Calu3 (cell line): ENCODE measurements around the gene ATP8B3. TPM values are rescaled to one million over a fixed set of nuclear protein-coding genes. Genes with fewer than 3 reads are reported as not detected.

Experiments
- BruUV-seq: library from RNA; stranded (reverse); fragments of 400-500 nt; replicated peaks from 2 replicates; lab custom pipeline; 2021; lab: Mats Ljungman, UMichigan
- CTCF ChIA-PET: fragments of 300-600 bp; sonication (Branson Sonifier 250); formaldehyde crosslinking; loops from one replicate; lab custom pipeline; 2022; ENCODE audit warnings: antibody characterized with exemption; lab: Charles Lee
- DNase-seq: peaks from one replicate; pipeline ENCODE4 v3.0.0; 2022
- H3K27ac Mint-ChIP-seq: one replicate; pipeline ENCODE4 v1.8.0; 2022; ENCODE audit warnings: mixed read lengths; ENCODE audit not compliant: unreplicated experiment
- H3K27me3 Mint-ChIP-seq: one replicate; pipeline ENCODE4 v1.8.0; 2022; ENCODE audit warnings: mixed read lengths; ENCODE audit not compliant: unreplicated experiment
- H3K36me3 Mint-ChIP-seq: one replicate; pipeline ENCODE4 v1.8.0; 2022; ENCODE audit warnings: mild to moderate bottlenecking, moderate library complexity, mixed read lengths; ENCODE audit not compliant: insufficient read depth, unreplicated experiment
- H3K4me1 Mint-ChIP-seq: one replicate; pipeline ENCODE4 v1.8.0; 2022; ENCODE audit warnings: mild to moderate bottlenecking, low read depth, mixed read lengths; ENCODE audit not compliant: unreplicated experiment
- H3K4me3 Mint-ChIP-seq: one replicate; pipeline ENCODE4 v1.8.0; 2022; ENCODE audit warnings: mild to moderate bottlenecking, low read depth, moderate library complexity, mixed read lengths; ENCODE audit not compliant: unreplicated experiment
- H3K9me3 Mint-ChIP-seq: one replicate; pipeline ENCODE4 v1.8.0; 2022; ENCODE audit warnings: low read depth, mixed read lengths; ENCODE audit not compliant: unreplicated experiment
- CTCF ChIP-seq: fragments of 200-600 bp; IDR thresholded peaks from one replicate; pipeline ENCODE4 v1.8.0; 2022; ENCODE audit warnings: antibody characterized with exemption; ENCODE audit not compliant: unreplicated experiment
- intact Hi-C: fragments of 100-400 bp; cut with micrococcal nuclease; formaldehyde crosslinking; loops from one replicate; pipeline ENCODE4 v1.10.0; 2022; ENCODE audit not compliant: unreplicated experiment
- total RNA-seq: library from RNA; stranded (reverse); gene quantifications from 2 replicates; pipeline ENCODE4 v1.2.3, GENCODE V29; 2022

The ATP8B3 gene
- total RNA-seq, 1 experiment from 2014 or later, result 6.7 TPM

GRCh38 chr19:1773184-1773583, 38.9 kb downstream of the ATP8B3 start:
- H3K4me1 Mint-ChIP-seq, result peaks cover 33% of the 10 kb centered on the region
- peak overlapping the region; percentile 37 for H3K4me3 Mint-ChIP-seq
- H3K36me3 Mint-ChIP-seq, result peaks cover 44% of the 10 kb centered on the region
- no TSS peak for BruUV-seq
- TF ChIP-seq CTCF, result no peak
- no peaks in the 10 kb centered on the region for H3K9me3 Mint-ChIP-seq
- CTCF ChIA-PET, result interaction anchor here (0.6 to 1.8 kb wide), 3 partner anchors 26 to 226 kb away, joined by 5 to 7 read pairs (median 7); no protein-coding TSS in a partner anchor
- no peaks in the 10 kb centered on the region for H3K27me3 Mint-ChIP-seq
- H3K27ac Mint-ChIP-seq, result peak overlapping the region; percentile 93
- intact Hi-C loops, result no loop called here
- DNase-seq, result peak; percentile 60

GRCh38 chr19:1770866-1771576, 41.1 kb downstream of the ATP8B3 start:
- no peak for DNase-seq
- no peaks in the 10 kb centered on the region for H3K27me3 Mint-ChIP-seq
- intact Hi-C loops, result no loop called here
- H3K4me1 Mint-ChIP-seq, result peaks cover 26% of the 10 kb centered on the region
- no peak for TF ChIP-seq CTCF
- BruUV-seq, result no TSS peak
- no peak overlapping the region for H3K4me3 Mint-ChIP-seq
- CTCF ChIA-PET, result no interaction called here
- H3K9me3 Mint-ChIP-seq, result no peaks in the 10 kb centered on the region
- no peak overlapping the region for H3K27ac Mint-ChIP-seq
- H3K36me3 Mint-ChIP-seq, result peaks cover 38% of the 10 kb centered on the region

GRCh38 chr19:1769645-1769985, 42.5 kb downstream of the ATP8B3 start:
- Mint-ChIP-seq H3K4me1 (peaks cover 24% of the 10 kb centered on the region), H3K27ac (no peak overlapping the region), H3K27me3 (no peaks in the 10 kb centered on the region), H3K9me3 (no peaks in the 10 kb centered on the region), H3K36me3 (peaks cover 45% of the 10 kb centered on the region), H3K4me3 (no peak overlapping the region)
- no peak for DNase-seq
- intact Hi-C loops, result no loop called here
- TF ChIP-seq CTCF, result no peak
- CTCF ChIA-PET, result no interaction called here
- no TSS peak for BruUV-seq

- Mint-ChIP-seq H3K27ac (no peak overlapping the region), H3K4me3 (no peak overlapping the region), H3K4me1 (peaks cover 19% of the 10 kb centered on the region), H3K9me3 (no peaks in the 10 kb centered on the region), H3K27me3 (no peaks in the 10 kb centered on the region), H3K36me3 (peaks cover 48% of the 10 kb centered on the region)
- TF ChIP-seq CTCF, result no peak
- BruUV-seq, result no TSS peak
- intact Hi-C loops, result no loop called here
- CTCF ChIA-PET, result no interaction called here
- DNase-seq, result no peak
These were observed 43.0 kb downstream of the ATP8B3 start for GRCh38 chr19:1768918-1769644.
